A549 (cell line): Measurements from ENCODE around the gene IFI30. TPM values are rescaled to one million over a fixed set of nuclear protein-coding genes. Genes with fewer than 3 reads are reported as not detected.

Experiments used
- ATAC-seq, 2 experiments: fragments of 200-7000 bp in 1 of 2; fragments of >200 bp in 1 of 2; cut with Nextera tagmentation in 1 of 2; cut with Tn5 transposase in 1 of 2; 3 replicates each; pipeline versions ENCODE4 v1.8.0 to v1.9.1; 2018 to 2020; ENCODE audit warnings: mild to moderate bottlenecking in 1 of 2, moderate library complexity in 1 of 2
- CTCF ChIA-PET: fragments of 300-600 bp; sonication (Branson Sonifier 250); formaldehyde crosslinking; extraction: SDS; loops from one replicate; lab custom pipeline; 2021; ENCODE audit warnings: antibody characterized with exemption, inconsistent platforms; lab: Yijun Ruan, JAX
- POLR2A ChIA-PET: fragments of 350-600 bp; formaldehyde crosslinking; extraction: SDS; loops from one replicate; lab custom pipeline; 2021; ENCODE audit warnings: antibody characterized with exemption, inconsistent platforms; lab: Yijun Ruan, JAX
- DNase-seq, 2 experiments: peaks; one replicate each; pipeline versions ENCODE4 v3.0.0 to v3.0.0-alpha.2; 2011 to 2016; ENCODE audit warnings: low read depth in 1 of 2, low spot score in 1 of 2
- FAIRE-seq: peaks from 2 replicates; lab custom pipeline; 2011; peaks lifted over from hg19 to GRCh38; lab: Jason Lieb, UNC
- H3K27ac ChIP-seq, 2 experiments: fragments of >200 bp; sonication (Bioruptor Twin); formaldehyde crosslinking; 3 replicates each; pipeline ENCODE4 v1.5.1; 2016 to 2017
- H3K4me1 ChIP-seq: fragments of >200 bp; sonication (Bioruptor Twin); formaldehyde crosslinking; 3 replicates; pipeline ENCODE4 v1.6.1; 2016
- H3K4me2 ChIP-seq: fragments of >200 bp; sonication (Bioruptor Twin); formaldehyde crosslinking; 3 replicates; pipeline ENCODE4 v1.6.1; 2016
- H3K4me3 ChIP-seq: fragments of >200 bp; sonication (Bioruptor Twin); formaldehyde crosslinking; 3 replicates; pipeline ENCODE4 v1.5.1; 2016
- H3K9me3 ChIP-seq: fragments of >200 bp; sonication (Bioruptor Twin); formaldehyde crosslinking; 3 replicates; pipeline ENCODE4 v1.6.1; 2016
- BHLHE40 ChIP-seq: IDR thresholded peaks from 2 replicates; pipeline ENCODE4 v1.6.1; 2012; ENCODE audit warnings: low read depth, low read length, inconsistent platforms
- CEBPB ChIP-seq, 2 experiments: fragments of >200 bp in 1 of 2; sonication (Bioruptor Twin) in 1 of 2; formaldehyde crosslinking in 1 of 2; IDR thresholded peaks; 2 replicates each; pipeline ENCODE4 v1.6.1; 2012 to 2016
- CHD4 ChIP-seq: fragments of 200-600 bp; sonication (generic); IDR thresholded peaks from 2 replicates; pipeline ENCODE4 v1.6.1; 2016; ENCODE audit warnings: antibody characterized with exemption, mild to moderate bottlenecking, borderline replicate concordance
- EHMT2 ChIP-seq: fragments of 200-600 bp; sonication (generic); IDR thresholded peaks from 2 replicates; pipeline ENCODE4 v1.6.1; 2016; ENCODE audit warnings: antibody characterized with exemption, low read depth, mild to moderate bottlenecking, moderate library complexity
- FOXS1 ChIP-seq: fragments of 250-450 bp; sonication (Bioruptor Pico); IDR thresholded peaks from 2 replicates; pipeline ENCODE4 v1.5.0; 2020; ENCODE audit warnings: mild to moderate bottlenecking, moderate library complexity
- HDAC2 ChIP-seq: fragments of 200-600 bp; sonication (generic); IDR thresholded peaks from 2 replicates; pipeline ENCODE4 v1.6.1; 2016
- JUN ChIP-seq, 2 experiments: fragments of >200 bp; sonication (Bioruptor Twin); formaldehyde crosslinking; IDR thresholded peaks; 2 replicates in 1 of 2; 3 replicates in 1 of 2; pipeline ENCODE4 v1.6.1; 2016 to 2017
- JUNB ChIP-seq: fragments of >200 bp; sonication (Bioruptor Twin); formaldehyde crosslinking; IDR thresholded peaks from 2 replicates; pipeline ENCODE4 v1.6.1; 2016
- NFE2L2 ChIP-seq: fragments of 150-350 bp; conservative IDR thresholded peaks from 2 replicates; pipeline ENCODE4 v1.6.1; 2014; ENCODE audit warnings: low read length
- PHF8 ChIP-seq: fragments of 200-600 bp; sonication (generic); IDR thresholded peaks from 2 replicates; pipeline ENCODE4 v1.6.1; 2016; ENCODE audit warnings: low read depth, mild to moderate bottlenecking, antibody characterized with exemption, moderate library complexity, borderline replicate concordance
- POLR2AphosphoS2 ChIP-seq: conservative IDR thresholded peaks from 2 replicates; pipeline ENCODE4 v1.6.1; 2012; ENCODE audit warnings: low read length, improper control_type of control experiment, inconsistent platforms
- RCOR1 ChIP-seq: fragments of 150-350 bp; IDR thresholded peaks from 2 replicates; pipeline ENCODE4 v1.6.1; 2014; ENCODE audit warnings: antibody characterized with exemption, low read length, low read depth
- ZC3H11A ChIP-seq: fragments of 450-650 bp; IDR thresholded peaks from 2 replicates; pipeline ENCODE4 v1.6.1; 2014; ENCODE audit warnings: antibody characterized with exemption, mild to moderate bottlenecking
- ZNF302 ChIP-seq: fragments of 250-450 bp; sonication (Bioruptor Pico); IDR thresholded peaks from 2 replicates; pipeline ENCODE4 v1.9.0; 2021; ENCODE audit warnings: inconsistent platforms, mild to moderate bottlenecking, moderate library complexity
- WGBS: methylation state at CpG from one replicate; pipeline ENCODE4 v1.1.6; 2017; ENCODE audit errors: missing lambda C conversion rate; 5-methylcytosine and 5-hydroxymethylcytosine counted together
- polyA plus RNA-seq, 4 experiments: library from polyadenylated mRNA; depleted of rRNA in 3 of 4; stranded (reverse); fragments of >200 nt; fragmentation: RNase III in 1 of 4; extraction: RNeasy Plus Mini Kit Qiagen cat#74134 plus additional on column Dnase treatment in 1 of 4; gene quantifications; 2 replicates in 3 of 4; 3 replicates in 1 of 4; pipeline ENCODE4 v1.2.3, GENCODE V29; 2011 to 2017
- TF ChIP-seq, protein P1 (sequence below): IDR thresholded peaks from 2 replicates; pipeline ENCODE4 v1.6.1; 2012
- TF ChIP-seq, protein P2 (sequence below): fragments of 450-650 bp; IDR thresholded peaks from 2 replicates; pipeline ENCODE4 v1.6.1; 2014; ENCODE audit warnings: antibody characterized with exemption

The IFI30 gene
- polyA plus RNA-seq, 2 of the 4 experiments (the other 2 are of a cell fraction), result 11.2 to 13.5 TPM

DNA sequence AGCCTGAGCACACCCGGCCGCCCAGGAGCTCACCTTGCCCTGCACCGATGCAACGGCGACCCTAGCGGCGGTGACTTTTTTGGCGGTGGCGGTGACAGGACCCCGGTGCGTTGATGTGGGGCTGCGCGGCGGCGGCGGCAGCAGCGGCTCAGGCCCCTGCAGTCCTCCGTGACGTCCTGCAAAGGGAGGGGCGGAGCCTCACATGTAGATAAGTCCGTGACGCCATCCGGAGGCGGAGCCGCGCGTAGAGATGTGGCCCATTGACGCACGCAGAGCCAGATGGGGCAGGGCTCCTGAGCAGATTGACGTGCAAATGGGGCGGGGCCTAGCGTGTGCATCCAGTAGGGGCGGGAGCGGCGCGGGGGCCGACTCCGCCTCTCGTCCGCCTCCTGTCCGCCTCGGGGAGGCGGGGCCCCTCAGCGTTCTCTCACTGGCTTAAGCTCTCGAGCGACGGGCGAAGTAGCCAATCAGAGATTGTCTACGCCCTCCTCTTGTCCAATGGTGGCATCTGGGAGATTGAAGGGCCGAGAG lies 30.3 kb downstream of the IFI30 start, which contains the start of gene RAB3A:
Gene RAB3A, minus strand, starts transcription at position 180 of the 531 bp plus-strand sequence. CDS start 1,302 bp downstream, outside the sequence.
- H3K4me1 ChIP-seq, result peaks cover 10% of the 10 kb centered on the region; the same call in 2 of the 3 replicates
- CTCF ChIA-PET, result interaction anchor here (0.6 to 8.9 kb wide), 6 partner anchors 11 to 207 kb away, joined by 3 to 86 read pairs (median 4); partner anchors contain the start of gene MPV17L2
- POLR2A ChIA-PET, result interaction anchor here (1.0 to 2.0 kb wide), 6 partner anchors 9 to 182 kb away, joined by 3 to 14 read pairs (median 5); partner anchors contain the start of genes GDF15, JUND and MPV17L2
- DNase-seq (peak; percentile 92 to 100), ATAC-seq (peak; percentile 93 to 96), FAIRE-seq (no peak)
- H3K4me2 ChIP-seq, result peak within 1 kb of the TSS; percentile 95
- H3K4me3 ChIP-seq, result peak within 1 kb of the TSS; percentile 57
- peak within 1 kb of the TSS; percentile 78 to 87 for H3K27ac ChIP-seq
- WGBS, result no CpG with 5 or more reads among the region's 50 CpGs
- no peaks in the 10 kb centered on the region for H3K9me3 ChIP-seq
- TF ChIP-seq, protein P1, sequence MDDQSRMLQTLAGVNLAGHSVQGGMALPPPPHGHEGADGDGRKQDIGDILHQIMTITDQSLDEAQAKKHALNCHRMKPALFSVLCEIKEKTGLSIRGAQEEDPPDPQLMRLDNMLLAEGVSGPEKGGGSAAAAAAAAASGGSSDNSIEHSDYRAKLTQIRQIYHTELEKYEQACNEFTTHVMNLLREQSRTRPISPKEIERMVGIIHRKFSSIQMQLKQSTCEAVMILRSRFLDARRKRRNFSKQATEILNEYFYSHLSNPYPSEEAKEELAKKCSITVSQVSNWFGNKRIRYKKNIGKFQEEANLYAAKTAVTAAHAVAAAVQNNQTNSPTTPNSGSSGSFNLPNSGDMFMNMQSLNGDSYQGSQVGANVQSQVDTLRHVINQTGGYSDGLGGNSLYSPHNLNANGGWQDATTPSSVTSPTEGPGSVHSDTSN, result peak; percentile 98
- TF ChIP-seq, protein P2, sequence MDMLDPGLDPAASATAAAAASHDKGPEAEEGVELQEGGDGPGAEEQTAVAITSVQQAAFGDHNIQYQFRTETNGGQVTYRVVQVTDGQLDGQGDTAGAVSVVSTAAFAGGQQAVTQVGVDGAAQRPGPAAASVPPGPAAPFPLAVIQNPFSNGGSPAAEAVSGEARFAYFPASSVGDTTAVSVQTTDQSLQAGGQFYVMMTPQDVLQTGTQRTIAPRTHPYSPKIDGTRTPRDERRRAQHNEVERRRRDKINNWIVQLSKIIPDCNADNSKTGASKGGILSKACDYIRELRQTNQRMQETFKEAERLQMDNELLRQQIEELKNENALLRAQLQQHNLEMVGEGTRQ, result 0 out of 2 replicates have a peak, but pooled peaks have one; percentile 3
- TF ChIP-seq JUNB, result no peak

DNA sequence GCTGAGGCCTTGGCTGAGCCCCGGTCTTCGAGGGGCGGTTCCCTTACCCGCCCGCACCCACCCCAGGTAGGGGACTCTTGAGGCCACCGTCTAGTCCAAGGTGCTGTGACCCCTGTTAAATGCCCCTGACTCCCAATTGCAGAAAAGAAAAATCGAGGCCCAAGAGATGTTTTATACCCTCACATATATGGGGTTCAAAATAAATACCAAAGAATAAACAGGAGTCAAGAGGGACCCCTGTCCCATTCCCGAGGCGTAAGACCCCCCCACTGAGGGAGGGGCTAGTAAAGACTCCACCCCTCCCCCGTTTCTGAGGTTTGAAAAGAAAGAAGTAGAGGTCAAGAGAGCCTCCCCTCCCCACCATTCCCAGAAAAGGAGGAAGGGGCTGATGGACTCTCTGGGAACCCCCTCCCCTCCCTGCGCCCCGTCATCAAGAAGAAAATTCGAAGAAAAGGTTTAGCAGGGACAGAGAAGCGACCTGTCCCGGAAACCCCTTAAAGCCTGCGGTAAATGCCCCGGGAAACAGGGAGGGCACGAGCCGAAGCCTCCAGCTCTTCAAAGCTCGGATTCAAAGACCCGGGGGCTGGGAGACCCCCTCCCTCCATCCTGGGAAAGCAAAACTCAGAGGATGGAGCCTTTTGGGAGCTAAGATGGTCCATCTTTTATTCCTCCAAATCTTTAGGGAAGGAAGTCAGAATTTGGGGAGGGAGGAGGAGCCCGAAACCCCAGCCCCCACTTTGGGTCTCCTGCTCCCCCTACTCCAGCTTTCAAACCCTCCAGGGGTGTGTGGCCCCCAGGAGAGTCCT lies 31.0 kb downstream of the IFI30 start:
- DNase-seq (no peak), ATAC-seq (peak; percentile 35 to 47), FAIRE-seq (no peak)
- 2% methylated on average over 17 of the region's 22 CpGs for WGBS
- H3K4me3 ChIP-seq, result peak overlapping the region; percentile 57
- peaks cover 10% of the 10 kb centered on the region; the same call in 2 of the 3 replicates for H3K4me1 ChIP-seq
- H3K27ac ChIP-seq, result peak overlapping the region; percentile 78 to 87
- ChIA-PET CTCF (interaction anchor here (0.6 to 8.9 kb wide), 6 partner anchors 13 to 98 kb away, joined by 3 to 86 read pairs (median 4); a partner anchor contains a TSS), POLR2A (interaction anchor here (1.0 to 2.0 kb wide), 6 partner anchors 10 to 181 kb away, joined by 3 to 14 read pairs (median 5); partner anchors contain the start of genes GDF15, JUND and MPV17L2)
- TF ChIP-seq PHF8, result 0 out of 2 replicates have a peak, but pooled peaks have one; percentile 42
- TF ChIP-seq BHLHE40, result no peak
- TF ChIP-seq FOXS1, result no peak
- peak overlapping the region; percentile 95 for H3K4me2 ChIP-seq
- no peaks in the 10 kb centered on the region for H3K9me3 ChIP-seq

DNA sequence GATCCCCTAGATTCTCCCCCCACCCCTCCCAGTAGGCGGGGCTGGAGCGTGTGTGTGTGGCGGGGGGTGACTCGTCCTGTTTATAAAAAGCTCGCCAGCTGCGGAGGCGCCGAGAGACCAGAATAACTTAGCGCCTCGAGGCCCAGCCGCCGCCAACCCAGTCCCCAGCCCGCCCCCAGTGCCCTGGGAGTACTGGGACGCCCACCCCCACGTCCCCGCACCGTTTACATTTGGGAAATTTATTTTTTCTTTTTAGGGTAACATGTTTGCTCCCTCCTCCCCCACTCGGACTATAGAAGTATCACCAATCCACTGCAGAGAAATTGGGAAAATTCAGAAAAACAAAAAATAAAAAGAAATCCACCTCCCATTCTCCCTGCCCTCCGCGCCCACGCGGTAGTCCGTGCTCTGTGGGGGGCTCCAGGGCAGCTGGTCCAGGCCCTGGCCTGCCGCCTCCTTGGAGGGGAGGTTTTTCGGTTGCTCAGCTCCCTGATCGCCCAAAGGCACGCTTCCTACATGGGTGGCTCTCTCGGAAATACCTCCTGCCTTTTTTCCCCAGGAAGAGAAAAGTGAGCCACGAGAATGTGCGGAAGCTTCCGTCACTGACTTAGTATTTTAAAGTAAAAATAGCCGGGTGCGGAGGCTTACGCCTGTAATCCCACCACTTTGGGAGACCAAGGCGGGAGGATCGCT lies 31.7 kb downstream of the IFI30 start:
- ATAC-seq, result peak; percentile 24 to 31; a peak in 2 of 6 replicates
- Histone ChIP-seq H3K4me1 (peaks cover 10% of the 10 kb centered on the region; the same call in 2 of the 3 replicates), H3K9me3 (no peaks in the 10 kb centered on the region)
- POLR2A ChIA-PET, result interaction anchor here (1.4 to 2.0 kb wide), 3 partner anchors 10 to 76 kb away, joined by 4 to 14 read pairs (median 6); partner anchors contain the start of gene JUND
- TF ChIP-seq EHMT2, result no peak
- no peak for TF ChIP-seq POLR2AphosphoS2
- TF ChIP-seq HDAC2, result no peak
- no peak for TF ChIP-seq CHD4
- TF ChIP-seq, all 56 proteins: peak for 0
- CTCF ChIA-PET, result interaction anchor here (0.6 to 8.9 kb wide), 4 partner anchors 14 to 92 kb away, joined by 3 to 86 read pairs (median 6); a partner anchor contains a TSS
- peak overlapping the region; percentile 78 to 87 for H3K27ac ChIP-seq
- 69% methylated on average over 23 of the region's 36 CpGs for WGBS
- FAIRE-seq (no peak), DNase-seq (no peak)
- H3K4me2 ChIP-seq, result peak overlapping the region; percentile 95
- H3K4me3 ChIP-seq, result peak overlapping the region; percentile 57

DNA sequence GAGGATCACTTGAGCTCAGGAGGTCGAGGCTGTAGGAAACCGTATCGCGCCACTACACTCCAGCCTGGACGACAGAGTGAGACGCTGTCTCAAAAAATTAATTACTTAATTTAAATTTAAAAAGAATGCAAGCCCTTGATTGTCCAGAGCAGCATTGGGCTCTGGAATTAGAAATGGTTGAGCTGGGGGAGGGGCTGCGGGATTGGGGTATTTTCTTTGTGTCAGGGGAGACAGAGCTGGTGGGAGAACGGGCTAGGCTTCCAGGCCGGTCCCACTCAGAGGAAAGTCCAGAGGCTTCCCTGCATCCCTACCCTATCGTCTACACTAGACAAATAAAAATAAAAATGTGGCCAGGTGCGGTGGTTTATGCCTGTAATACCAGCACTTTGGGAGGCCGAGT lies 32.4 kb downstream of the IFI30 start:
- FAIRE-seq (no peak), ATAC-seq (no peak), DNase-seq (no peak)
- H3K4me1 ChIP-seq, result peaks cover 10% of the 10 kb centered on the region; the same call in 2 of the 3 replicates
- no peak overlapping the region for H3K4me3 ChIP-seq
- 89% methylated on average over 12 of the region's 12 CpGs for WGBS
- no peak overlapping the region for H3K27ac ChIP-seq
- H3K9me3 ChIP-seq, result no peaks in the 10 kb centered on the region
- CTCF ChIA-PET, result interaction anchor here (2.3 to 8.9 kb wide), 2 partner anchors 14 to 46 kb away, joined by 8 to 86 read pairs; a partner anchor contains a TSS
- POLR2A ChIA-PET, result no interaction called here
- no peak overlapping the region for H3K4me2 ChIP-seq
- TF ChIP-seq JUNB (no peak), JUN (IDR thresholded peaks at IDR 0.05) (no peak), ZC3H11A (no peak), ZNF302 (CRISPR knock-in tag) (no peak), RCOR1 (no peak), FOXS1 (no peak), NFE2L2 (no peak), CEBPB (IDR thresholded peaks at IDR 0.05) (no peak), BHLHE40 (no peak)
- TF ChIP-seq, protein P2, result no peak
